GM12801 (cell line): Measurements from ENCODE around the gene PNKD.

Source experiments
- TF ChIP-seq, protein P1 (sequence below): IDR thresholded peaks from one replicate; pipeline ENCODE4 v1.5.1; 2011; ENCODE audit warnings: control low read depth; ENCODE audit not compliant: insufficient read length; ENCODE audit errors: extremely low read depth

Gene PNKD

DNA sequence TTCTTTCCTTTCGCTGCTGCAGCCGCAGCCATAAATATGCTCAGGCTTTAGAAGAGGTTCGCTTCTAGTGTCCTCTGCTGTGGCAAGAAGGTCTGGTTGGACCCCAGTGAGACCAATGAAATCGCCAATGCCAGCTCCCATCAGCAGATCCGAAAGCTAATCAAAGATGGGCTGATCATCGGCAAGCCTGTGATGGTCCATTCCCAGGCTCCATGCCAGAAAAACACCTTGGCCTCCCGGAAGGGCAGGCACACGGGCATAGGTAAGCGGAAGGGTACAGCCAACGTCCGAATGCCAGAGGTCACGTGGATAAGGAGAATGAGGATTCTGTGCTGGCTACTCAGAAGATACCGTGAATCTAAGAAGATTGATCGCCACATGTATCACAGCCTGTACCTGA is 83.7 kb downstream of the PNKD start:
- TF ChIP-seq, protein P1, sequence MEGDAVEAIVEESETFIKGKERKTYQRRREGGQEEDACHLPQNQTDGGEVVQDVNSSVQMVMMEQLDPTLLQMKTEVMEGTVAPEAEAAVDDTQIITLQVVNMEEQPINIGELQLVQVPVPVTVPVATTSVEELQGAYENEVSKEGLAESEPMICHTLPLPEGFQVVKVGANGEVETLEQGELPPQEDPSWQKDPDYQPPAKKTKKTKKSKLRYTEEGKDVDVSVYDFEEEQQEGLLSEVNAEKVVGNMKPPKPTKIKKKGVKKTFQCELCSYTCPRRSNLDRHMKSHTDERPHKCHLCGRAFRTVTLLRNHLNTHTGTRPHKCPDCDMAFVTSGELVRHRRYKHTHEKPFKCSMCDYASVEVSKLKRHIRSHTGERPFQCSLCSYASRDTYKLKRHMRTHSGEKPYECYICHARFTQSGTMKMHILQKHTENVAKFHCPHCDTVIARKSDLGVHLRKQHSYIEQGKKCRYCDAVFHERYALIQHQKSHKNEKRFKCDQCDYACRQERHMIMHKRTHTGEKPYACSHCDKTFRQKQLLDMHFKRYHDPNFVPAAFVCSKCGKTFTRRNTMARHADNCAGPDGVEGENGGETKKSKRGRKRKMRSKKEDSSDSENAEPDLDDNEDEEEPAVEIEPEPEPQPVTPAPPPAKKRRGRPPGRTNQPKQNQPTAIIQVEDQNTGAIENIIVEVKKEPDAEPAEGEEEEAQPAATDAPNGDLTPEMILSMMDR, result no peak

DNA sequence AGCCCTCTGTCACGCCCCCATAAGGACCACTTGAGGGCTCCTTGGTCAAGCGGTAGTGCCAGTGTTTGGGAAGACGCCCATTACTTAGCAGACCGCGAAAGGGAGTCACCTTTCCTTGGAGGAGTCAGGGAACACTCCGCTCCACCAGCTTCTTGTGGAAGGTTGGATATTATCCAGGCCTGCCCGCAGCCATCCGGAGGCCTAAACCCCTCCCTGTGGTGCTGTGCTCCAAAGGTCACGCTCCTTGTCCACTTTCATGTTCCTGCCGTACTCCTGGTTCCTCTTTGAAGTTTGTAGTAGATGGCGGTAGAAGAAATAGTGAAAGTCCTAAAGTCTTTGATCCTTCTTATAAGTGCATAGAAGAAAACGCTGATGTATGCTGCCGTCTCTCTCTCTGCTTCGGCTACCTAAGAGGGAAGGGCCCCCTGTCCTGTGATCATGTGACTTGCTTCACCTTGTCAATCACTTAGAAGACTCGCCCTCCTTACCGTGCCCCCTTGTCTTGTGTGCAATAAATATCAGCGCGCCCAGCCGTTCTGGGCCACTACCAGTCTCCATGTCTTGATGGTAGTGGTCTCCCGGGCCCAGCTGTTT is 84.6 kb downstream of the PNKD start:
- TF ChIP-seq, protein P1, result no peak

DNA sequence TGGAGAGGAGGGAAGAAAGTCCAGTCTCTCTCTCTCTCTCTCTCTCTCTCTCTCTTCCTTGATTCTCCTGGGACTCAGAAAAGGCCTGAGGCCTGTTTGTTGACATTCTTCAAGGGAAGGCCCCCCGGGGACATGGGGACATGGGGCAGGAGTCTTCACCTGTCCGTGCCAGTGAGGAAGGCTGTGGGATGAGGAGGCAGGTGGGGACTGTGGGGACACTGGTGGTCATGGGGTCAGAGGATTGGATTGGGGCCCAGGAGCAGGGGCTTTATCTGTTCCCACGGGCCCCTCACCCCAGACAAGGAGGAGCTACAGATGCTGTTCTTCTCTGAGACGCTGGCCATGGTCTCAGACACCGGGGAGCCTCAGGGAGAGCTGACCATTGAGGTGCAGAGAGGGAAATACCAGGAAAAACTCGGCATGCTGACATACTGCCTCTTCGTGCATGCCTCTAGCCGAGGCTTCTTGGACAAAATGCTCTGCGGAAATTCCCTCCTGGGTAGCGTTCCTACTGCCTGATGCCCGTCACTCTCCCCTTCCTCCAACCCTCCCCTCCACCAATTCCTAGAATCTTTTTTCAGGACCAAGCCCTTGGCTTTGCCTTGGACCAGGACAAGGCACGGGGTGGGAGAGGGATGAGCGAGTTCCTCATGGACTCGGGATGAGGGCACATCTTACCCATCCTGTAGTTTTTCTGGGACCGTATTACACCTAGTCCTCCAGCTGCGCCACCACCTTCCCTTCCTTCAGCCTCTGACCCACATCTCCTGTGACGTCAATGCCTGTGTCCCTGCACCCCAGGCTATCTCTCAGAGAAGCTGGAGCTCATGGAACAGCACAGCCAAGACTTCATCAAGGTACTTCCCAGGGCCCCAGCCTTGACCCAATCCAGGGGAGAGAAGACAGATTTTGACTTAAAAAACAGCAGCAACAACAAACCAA is 87.2 kb downstream of the PNKD start:
- TF ChIP-seq, protein P1, result no peak

DNA sequence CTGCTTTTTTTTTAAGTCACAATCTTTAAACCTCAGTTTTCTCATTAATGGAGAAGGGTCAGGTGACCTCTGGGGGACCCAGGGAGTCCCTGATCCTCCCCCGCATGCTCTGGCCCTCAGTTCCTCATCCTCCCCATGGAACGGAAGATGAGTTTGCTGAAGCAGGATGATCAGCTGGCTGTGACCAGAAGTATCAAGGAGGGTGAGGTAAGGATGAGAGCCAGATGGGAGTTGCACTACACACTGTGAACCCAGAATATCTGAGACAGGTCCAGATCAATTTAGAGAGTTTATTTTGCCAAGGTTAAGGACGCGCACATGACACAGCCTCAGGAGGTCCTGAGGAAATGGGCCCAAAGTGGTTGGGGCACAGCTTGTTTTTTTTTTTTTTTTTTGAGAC is 90.1 kb downstream of the PNKD start:
- TF ChIP-seq, protein P1, result no peak

DNA sequence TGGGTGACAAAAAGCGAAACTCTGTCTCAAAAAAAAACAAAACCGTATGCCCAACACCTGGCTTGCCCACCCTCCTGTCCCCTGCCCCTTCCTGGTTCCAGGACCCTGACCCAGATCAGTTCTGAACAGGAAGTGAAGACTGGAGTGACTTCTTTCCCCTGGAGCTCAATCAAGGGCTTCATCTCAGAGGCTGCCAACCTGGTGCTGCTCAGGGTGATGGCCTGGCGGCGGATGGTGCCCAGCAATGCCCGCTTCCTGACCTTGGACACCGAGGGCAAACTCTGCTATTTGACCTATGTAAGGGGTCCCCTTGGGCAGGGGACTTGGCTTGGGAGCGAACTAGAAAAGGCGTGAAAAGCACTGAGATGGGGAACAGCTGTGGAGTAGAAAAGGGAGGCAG is 92.3 kb downstream of the PNKD start:
- TF ChIP-seq, protein P1, result no peak

DNA sequence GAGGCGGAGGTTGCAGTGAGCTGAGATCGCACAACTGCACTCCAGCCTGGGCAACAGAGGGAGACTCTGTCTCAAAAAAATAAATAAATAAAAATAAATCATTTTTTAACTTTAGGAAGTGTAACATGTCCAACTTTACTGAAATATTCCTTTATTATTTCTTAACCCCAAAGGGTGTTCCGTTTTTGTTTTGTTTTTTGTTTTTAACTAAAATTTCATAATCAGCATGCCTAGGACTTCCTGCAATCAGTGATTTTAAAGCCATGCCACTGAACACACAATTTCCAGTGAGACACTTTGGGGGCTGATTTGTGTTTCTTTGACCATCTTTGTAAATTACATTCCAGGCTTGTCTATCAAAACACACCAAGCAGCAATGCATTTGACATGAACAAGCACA is 93.4 kb downstream of the PNKD start:
- TF ChIP-seq, protein P1, result no peak

DNA sequence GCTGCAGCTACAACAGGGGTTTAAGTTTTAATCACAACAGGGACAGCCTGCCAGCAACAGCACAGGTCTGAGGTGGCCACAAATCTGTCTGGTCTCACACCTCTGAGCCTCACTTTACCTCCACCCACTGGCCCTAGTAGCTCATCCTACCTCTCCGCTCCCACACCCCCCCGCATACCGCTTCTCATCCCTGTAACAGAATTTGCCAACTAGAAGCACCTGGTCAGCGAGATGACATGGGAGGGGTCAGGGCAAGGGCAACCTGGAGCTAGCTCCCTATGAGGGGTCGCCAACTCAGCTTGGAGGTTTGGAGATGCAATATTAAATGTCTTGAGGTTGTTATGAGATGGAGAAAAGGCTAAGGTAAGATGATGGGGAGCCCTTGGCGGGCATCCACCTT is 93.9 kb downstream of the PNKD start:
- TF ChIP-seq, protein P1, result no peak
